HG03521 (cell line): ENCODE results near the gene TTN.
A peak's percentile ranks its signal among the peaks of the same experiment; 100 is the strongest.

Experiments
- ATAC-seq: cut with Tn5 transposase; IDR thresholded peaks from one replicate; pipeline ENCODE4 v1.9.1; 2021; ENCODE audit warnings: mild to moderate bottlenecking, moderate library complexity; ENCODE audit not compliant: unreplicated experiment

Gene TTN

DNA sequence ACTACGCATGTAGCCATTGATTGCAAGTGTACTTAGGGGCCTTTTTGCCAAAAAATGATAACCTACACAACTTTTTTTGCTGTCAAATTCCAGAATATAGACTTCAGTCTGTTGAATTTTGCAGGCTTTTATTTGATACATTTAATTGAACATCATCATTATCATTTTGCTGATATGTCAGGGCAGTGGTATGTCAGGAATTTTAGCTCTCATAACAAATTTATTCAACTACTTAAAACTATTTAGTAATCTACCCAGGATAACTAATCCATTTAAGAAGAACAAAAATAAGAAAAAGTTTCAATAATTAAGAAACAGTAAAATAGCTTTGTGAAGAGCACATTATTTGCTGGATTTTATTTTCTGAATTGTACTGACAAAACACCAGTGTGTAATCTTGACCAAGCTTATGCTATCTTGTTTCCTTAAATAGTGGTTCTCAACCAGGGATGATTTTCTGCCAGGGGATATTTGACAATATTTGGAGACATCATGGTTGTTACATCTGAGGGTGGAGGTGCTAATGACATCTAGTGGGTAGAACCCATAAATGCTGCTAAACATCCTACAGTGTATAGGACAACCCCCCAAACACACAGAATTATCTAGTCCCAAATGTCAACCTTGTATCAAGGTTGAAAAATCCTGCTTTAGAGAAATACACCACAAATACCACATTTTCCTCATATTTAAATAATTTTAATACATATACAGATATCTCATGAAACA is 12.1 kb upstream of the TTN start:
- no peak for ATAC-seq

DNA sequence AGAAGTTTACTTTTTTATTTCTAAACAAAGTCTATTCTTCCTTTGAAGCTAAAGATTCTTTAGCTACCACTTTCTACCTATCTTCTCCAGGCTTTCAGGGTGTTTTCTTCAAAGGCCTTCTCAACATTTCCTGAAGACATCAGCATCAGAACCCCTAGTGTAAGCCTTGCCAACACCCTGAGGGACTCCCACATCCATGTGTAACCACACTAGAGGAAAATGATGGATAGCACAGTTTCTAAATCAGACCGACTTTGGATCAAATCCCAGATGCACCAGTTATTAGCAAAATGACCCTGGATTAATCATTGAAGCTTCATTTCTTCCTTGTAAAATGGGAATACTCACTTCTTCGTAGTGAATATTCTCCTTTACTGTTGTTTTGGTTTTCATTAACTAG is 4.7 kb upstream of the TTN start:
- no peak for ATAC-seq

DNA sequence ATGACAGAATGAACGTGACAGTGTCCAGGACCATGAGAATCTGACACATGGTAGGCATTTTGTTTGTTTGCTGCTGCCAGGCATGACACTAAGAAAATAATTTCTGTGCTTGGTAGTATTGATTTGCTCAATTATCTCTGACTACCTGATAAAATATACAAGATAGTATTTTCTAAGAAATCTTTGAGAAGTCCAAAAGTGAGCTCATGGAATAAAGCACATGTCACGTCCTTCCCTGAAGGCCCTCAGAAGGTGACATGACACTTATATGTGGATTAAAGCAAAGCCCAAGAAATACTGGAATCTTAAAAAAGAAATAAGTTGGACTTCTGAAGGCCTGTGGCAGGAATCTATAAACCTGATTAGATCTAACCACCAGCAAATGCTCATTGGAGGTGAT is 3.8 kb upstream of the TTN start:
- no peak for ATAC-seq

DNA sequence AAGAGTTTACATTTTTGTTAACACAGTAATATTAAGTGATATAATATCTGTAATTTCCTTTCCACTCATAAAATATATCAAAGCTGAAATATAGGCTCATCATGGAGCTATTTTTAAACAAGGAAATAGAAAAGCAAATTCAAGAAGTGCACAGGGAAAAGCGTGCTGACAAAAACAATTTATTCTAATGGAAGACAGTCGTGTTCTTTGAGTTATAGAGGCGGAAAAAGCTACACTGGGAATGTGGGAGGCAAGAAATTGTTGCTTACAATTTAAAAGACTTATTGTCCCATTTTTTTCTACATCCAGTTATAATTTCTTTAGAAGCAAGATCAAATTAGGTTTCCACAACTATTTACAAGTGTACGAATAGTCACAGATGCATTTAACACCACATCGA is 3.2 kb upstream of the TTN start:
- ATAC-seq, result no peak

DNA sequence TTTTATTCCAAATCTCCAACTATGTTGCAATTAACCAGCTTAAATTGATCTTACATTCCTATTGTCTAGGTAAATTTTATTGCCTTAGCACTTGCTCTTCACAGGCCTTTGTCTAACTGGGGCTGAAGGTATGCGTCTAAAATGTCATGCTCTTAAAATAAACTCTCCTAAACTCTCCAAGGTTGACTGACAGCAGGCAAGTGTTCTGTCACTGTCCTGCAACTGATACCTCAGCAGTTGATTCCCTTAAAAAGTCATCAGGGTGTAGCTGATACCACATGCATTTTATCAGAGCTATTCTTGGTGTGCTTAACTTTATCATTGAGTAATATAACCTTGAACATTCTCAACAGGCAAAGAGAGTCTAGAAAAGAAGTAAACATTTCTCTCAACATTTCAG is 680 bp downstream of the TTN start:
- no peak for ATAC-seq

DNA sequence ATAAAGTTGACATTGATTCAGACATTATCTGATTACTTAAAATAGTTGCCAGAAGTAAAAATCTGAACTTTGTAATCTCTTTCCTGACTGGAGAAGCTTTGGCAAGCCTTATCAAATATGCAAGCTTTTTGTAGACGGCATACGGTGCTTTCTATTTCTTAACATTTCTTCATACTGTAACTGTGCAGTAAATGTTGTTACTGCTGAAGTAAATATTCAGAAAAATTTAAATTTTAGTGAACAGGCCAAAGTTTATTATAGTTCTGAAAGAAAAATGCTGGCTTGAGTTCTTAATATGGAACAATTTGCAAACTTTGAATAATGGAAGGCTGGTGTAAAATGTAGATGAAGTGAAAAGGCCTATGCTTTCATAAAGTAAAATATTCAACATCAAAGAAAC is 1.8 kb downstream of the TTN start:
- ATAC-seq, result no peak

DNA sequence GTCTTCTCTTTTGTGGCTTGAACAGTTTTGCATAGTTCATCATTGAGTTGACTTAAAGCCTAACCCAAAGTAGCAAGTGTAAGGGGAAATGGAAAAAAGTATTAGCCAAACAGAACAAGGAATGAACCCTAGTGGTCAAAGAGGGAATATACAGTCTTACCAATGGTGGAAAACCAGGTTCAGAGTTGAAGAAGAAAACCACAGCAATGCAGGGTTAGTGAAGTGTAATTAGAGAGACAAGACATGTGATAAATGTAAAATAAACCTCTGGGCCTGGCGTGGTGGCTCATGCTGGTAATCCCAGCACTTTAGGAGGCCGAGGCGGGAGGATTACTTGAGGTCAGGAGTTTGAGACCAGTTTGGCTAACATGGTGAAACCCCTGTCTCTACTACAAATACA is 2.4 kb downstream of the TTN start:
- ATAC-seq, result peak; percentile 64

DNA sequence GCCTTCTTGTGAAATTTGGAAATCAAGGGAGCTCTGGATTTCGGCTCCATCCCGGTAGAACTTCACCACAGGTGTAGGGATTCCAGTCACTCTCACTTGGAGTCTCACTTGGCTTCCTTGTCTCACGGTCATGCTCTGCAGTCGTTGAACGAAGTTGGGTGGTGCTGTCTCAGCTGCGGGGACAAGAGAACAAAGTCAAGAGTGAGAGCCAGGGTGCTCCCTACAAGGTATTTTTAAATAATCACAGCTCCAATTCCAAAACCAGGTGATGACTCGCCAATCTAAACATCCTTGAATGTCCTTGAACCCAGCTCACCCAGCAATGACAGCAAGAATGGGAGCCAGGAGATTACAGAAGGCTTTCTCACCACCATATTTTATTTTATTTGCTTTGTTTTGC is 6.7 kb downstream of the TTN start:
- ATAC-seq, result no peak

DNA sequence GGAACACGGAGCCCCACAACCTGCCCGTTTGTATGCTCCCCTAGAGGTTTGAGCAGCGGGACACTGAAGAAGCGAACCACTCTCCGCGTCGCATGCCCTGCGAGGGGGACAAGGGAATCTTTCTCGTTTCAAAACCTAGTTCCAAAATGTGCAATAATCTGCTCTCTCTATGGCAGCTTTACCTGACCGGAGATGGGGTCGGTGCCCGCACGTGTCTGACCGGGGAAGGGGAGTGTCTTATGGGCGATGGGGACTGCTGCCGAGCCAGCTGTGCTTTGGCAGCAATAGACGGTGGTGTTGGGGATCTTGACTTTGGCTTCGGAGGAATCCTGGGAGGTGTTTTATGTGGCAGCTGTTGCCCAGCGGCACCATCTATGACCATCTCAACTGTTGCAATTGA is 7.9 kb downstream of the TTN start:
- ATAC-seq, result no peak

DNA sequence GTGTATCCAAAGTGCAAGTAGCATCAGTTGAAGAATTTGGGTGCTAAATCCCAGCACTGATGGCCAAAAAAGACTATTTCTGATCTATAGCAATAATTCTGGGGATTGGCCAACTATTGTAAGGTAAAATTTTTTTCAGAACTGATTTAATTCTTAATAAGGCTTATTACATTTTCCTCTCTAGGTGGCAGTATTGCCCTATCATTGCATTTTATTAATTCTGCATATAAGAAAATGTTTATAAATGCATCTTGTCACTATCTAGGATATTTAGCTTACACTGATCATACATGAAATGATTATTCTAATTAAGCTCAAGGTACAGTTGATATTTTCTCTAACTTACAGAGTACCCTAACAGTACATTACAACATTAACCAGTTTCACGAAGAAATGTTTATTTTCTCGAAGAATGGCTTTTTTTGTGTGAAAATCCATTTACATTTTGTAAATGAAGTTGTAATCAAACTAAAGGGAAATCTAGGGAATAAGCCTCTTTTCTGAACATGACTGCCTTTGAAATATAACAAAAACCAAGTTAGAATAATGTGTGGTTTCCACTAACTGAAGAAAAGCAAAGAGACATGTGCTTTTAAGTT is 11.0 kb downstream of the TTN start:
- ATAC-seq, result no peak

DNA sequence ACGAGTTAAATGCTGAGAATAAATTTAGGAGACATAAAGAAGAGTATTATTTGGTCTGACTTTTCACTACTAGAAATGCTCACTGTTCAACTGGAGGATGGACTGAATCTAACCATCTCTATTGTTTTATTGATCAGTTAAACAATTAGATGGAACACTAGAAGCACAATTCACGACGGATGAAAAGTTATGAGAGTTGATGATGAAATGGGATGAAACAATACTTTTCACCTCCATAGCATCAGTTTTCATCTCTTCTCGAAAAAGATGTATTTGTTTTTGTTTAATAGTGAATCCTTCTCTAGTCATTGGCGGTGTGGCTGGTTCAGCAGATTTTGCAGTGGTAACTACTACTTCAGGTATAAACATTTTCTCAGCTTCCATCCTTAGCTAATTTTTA is 19.3 kb downstream of the TTN start:
- ATAC-seq, result no peak

DNA sequence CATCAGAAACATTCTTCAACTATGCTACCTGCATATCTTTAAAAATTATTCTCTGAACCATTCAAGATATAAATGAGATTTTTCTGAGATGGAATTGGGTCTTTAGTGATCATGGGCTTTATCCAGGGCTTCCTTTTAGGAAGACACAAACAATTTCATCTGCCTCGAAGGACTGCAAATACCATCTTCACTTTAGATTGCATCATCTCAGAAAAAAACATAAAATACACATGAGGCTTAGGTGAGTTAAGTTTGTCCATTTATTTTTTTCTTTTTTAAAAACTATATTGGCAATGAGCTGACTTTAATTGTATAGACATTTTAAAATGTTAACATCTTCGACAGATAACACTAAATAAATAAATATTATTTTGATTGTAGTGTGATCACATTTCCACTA is 20.1 kb downstream of the TTN start:
- ATAC-seq, result no peak

DNA sequence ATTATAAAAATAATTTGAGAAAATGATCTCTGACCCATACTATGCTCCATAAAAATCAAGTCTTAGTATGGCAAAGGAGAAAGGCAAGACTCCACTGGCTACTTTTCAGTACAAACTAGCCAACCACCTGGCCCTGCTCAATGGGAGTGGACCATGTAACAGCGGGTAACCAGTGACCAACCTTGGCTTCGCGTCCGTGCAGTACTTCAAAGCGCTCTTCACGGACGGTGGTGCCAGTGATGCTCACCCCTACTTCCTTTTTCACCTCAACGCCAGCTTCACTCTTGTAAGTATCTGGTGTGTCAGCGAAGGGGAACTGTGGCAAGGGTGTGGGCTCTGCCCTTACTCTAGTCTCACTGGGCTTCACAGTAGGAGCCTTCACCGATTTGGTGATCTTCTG is 23.3 kb downstream of the TTN start:
- ATAC-seq, result no peak

DNA sequence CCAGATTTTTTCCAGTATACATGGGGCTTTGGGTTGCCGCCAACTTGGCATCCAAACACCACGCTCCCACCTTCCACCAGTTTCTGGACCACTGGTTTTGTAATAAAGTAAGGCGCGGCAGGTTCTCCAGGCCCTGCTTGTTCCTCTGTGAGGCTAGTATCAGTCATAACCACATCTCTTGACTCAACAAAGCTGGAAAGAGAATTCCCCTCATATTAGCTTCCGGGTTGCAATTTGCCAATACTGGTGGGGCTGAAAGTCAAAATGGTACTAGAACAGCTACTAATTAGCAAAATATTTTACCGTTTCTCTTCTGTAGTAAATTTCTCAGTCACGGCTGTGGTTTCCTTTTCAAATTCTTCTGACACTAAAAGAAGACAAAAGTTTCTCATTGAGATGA is 25.0 kb downstream of the TTN start:
- ATAC-seq, result no peak

DNA sequence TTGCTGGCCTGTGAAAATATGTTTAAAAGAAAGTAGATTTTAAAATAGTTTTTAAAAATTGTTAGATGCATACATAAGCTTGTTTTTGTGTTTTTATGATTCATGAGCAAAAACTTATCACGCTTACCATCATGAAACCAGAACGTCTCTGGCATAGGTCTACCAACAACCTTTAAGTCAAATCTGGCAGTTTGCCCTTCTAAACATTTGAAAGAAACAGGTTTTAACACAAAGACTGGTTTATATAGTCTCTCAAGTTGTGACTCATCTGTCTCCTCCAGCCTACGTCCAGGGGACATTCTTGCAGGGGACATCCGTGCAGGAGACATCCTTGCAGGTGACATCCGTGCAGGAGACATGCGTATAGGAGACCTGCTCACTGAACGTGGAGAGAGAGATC is 29.6 kb downstream of the TTN start:
- no peak for ATAC-seq

DNA sequence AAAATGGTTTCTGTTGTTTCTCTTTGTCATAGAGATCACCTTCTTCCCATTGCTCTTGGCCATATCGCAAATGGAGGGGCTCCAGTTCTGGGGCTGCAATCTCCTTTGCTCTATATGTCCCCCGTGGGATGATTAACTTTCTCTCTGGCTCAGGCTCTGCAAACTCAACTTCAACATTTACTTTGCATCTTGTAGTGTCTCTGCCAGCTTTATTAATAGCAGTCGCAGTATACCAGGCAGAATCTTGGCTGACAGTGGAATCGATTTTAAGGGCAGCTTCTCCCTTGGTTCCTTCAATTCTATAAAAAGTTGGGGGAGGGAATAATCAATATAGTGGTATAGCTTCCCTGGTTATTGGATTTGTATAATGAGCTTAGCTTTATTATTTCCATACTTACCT is 30.5 kb downstream of the TTN start:
- no peak for ATAC-seq

DNA sequence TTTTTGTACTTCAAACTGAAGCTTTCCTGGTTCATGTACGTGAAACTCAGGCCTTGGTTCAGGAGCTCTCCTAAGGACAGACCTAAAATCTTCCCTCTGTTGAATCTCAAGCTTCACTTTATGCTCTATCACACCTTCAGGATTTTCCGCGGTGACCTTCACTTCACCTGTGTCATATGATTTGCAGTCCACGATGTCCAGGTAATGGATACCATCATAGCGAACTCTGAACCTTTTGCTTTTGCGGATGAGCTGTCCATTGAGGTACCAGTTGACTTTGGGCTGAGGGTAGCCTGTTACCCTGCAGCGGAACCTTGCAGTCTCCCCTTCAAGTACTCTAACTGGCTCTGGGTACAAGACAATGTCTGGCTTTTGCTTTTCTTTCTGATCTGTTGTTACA is 31.2 kb downstream of the TTN start:
- ATAC-seq, result no peak

DNA sequence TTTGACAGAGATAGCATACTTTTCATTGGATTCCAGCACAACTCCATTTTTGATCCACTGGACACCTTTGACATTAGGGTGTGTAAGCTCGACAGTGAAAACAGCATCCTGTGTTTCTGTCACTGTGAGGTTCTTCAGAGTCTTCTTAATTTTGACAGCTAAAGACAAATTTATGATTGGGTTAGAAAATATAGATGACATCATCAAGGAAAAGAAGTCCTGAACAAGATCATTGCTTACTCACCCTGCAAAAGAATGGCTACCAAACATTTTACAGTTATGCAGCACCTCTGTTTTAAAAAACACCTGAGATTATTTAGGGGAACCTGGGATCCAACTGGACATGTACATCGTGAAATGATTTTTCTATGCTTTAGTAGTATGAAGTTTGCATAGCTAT is 36.7 kb downstream of the TTN start:
- ATAC-seq, result no peak

DNA sequence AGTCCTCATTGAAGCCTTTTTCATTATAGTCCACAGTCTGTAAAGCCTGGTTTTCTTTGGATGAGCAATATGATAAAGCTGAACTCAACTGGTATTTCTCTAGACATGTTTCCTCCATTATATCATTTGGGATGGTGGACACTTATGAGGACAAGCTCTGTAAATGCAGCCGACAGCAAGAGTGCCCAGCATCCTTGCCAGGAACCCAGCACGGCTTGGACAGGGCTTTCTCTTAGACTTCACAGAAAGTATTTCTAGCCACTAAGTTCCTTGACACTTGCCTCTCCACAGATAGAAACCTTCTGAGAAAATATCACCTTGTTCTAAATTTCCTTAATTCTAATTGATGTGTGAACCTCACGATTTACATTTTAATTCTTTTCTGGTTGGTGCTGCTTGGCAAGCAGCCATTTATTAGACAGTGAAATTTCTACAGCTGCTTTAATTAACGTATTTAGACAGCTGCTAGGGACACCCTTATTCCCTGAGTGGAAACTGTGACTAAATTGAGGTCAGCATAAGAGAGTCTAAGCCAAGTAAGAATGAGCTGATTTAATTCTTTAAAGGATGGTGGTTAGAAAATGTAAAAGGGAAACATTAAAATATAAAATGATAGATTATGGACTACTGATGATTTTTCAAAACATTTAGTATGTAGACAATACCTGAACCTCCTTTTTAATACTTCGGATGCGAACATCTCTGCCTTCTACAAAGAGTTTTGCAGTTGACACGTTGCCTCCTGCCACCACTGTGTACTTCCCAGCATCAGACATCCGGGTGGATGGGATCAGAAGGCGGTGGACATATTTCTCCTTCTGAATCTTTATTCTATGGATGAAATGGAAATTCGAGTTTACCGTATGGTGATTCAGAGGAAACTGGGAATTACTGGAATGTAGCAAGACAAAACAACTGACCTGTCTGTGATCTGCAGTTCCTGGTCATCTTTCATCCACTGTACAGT is 39.8 kb downstream of the TTN start:
- no peak for ATAC-seq

DNA sequence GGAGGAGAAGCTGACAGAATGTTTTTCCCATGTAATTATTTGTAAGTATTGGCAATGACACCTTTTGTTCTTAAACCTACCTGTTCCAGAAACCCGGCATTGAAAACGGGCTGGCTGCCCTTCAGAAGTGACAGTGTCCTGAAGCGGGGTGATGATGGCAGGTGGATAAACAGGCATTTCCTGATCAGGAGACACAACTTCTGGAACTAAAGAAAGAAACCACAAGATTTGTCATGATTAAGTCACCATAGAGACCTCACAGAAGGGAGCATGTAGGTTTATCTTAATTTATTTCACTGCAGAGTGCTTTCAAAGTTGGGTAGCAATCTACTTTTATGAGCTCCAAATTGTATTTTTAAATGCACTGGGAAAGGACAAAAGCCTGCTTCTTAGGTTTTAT is 43.1 kb downstream of the TTN start:
- no peak for ATAC-seq

DNA sequence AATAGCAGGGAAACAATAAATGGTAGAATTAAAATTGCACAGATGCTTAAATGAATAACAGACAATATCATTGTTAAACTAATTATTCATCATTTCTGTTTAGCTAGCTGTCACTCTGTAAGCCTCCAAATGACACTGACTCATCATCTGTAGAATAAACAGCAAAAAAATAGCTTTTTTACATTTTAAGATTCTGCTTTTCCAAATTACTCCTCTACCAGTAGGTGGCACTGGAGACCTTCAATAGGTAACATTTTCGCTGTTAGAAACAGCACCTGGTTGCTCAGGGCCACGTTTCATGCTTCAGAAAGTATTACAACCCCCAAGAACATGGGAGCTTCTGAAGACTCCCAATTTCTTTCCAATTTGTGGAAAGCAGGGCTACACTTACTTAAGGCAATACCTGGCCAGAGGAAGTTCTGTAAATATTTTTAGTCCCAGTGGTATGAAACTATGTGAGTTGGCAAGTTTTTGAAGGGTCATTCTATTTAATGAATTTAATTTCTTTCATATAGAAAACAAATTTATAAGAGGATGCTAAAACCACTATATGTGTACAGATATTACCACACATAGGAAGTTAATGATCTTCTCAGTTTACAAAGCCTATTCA is 45.4 kb downstream of the TTN start:
- no peak for ATAC-seq

DNA sequence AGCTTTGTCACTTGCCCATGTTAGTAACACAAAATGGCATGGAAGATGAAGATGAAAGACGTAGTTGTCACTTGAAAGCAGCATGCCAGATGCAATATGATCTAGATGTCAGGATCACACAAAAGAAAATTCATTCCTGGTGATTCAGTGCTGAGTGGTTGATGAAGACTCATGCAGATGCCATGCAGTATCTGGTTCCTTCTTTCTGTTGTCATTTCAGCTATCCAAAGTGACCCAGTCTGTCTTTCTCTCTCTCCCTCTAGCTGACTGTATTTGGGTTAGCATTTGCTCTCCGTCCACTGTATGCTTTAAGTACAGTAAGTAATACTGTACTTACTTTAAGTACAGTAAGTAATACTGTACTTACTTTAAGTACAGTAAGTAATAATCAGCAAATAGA is 50.4 kb downstream of the TTN start:
- no peak for ATAC-seq
